GM12878 (cell line): Measurements from ENCODE around the gene FCER1G. TPM values are rescaled to one million over a fixed set of nuclear protein-coding genes. Genes with fewer than 3 reads are reported as not detected.

Experiments used
- ATAC-seq: fragments of 200-7000 bp; cut with Tn5 transposase; 3 replicates; pipeline ENCODE4 v1.9.1; 2020; ENCODE audit warnings: mild to moderate bottlenecking, moderate library complexity
- BruUV-seq: library from RNA; stranded (reverse); fragments of 400-500 nt; replicated peaks from 2 replicates; lab custom pipeline; 2021; lab: Mats Ljungman, UMichigan
- CTCF ChIA-PET: fragments of 300-600 bp; sonication (Branson Sonifier 250); formaldehyde crosslinking; extraction: SDS; loops from one replicate; lab custom pipeline; 2021; ENCODE audit warnings: inconsistent platforms; lab: Yijun Ruan, JAX
- POLR2A ChIA-PET: fragments of 350-600 bp; formaldehyde crosslinking; extraction: SDS; loops from one replicate; lab custom pipeline; 2021; ENCODE audit warnings: inconsistent platforms; lab: Charles Lee
- RAD21 ChIA-PET: fragments of 300-600 bp; sonication (Branson Sonifier 250); formaldehyde crosslinking; loops from one replicate; lab custom pipeline; 2023; ENCODE audit warnings: antibody characterized with exemption; ENCODE audit not compliant: unreplicated experiment; lab: Charles Lee
- SMC1A ChIA-PET: fragments of 300-600 bp; sonication (Branson Sonifier 250); formaldehyde crosslinking; loops from one replicate; lab custom pipeline; 2023; ENCODE audit not compliant: unreplicated experiment, uncharacterized antibody; lab: Charles Lee
- DNase-seq: peaks from one replicate; pipeline ENCODE4 v3.0.0-alpha.2; 2011; ENCODE audit warnings: low read depth, low spot score
- FAIRE-seq: peaks from 3 replicates; lab custom pipeline; 2011; peaks lifted over from hg19 to GRCh38; lab: Jason Lieb, UNC
- H2AFZ ChIP-seq: 2 replicates; pipeline ENCODE4 v1.6.0; 2011; ENCODE audit warnings: low read depth, low read length, control low read depth; ENCODE audit not compliant: control insufficient read depth
- H3K27ac ChIP-seq: 2 replicates; pipeline ENCODE4 v1.5.1; 2011; ENCODE audit warnings: control low read depth; ENCODE audit not compliant: control insufficient read depth, insufficient read depth
- H3K27me3 ChIP-seq, 2 experiments: replicated peaks in 1 of 2; 2 replicates each; pipeline versions ENCODE4 v1.6.0 to v1.6.1; 2011; ENCODE audit warnings: low read length in 1 of 2; ENCODE audit not compliant: control insufficient read depth in 2 of 2, insufficient read depth in 2 of 2
- H3K36me3 ChIP-seq, 2 experiments: 2 replicates each; pipeline ENCODE4 v1.5.1; 2011; ENCODE audit warnings: low read length in 1 of 2; ENCODE audit not compliant: control insufficient read depth in 2 of 2, insufficient read depth in 2 of 2
- H3K4me1 ChIP-seq: 2 replicates; pipeline ENCODE4 v1.6.1; 2011; ENCODE audit warnings: mild to moderate bottlenecking, low read length, moderate library complexity, mixed read lengths; ENCODE audit not compliant: control insufficient read depth, insufficient read depth
- H3K4me2 ChIP-seq: 2 replicates; pipeline ENCODE4 v1.6.0; 2011; ENCODE audit warnings: control low read depth; ENCODE audit not compliant: control insufficient read depth, insufficient read depth
- H3K4me3 ChIP-seq: fragments of 200-600 bp; sonication (generic); 2 replicates; pipeline ENCODE4 v1.5.1; 2016
- H3K79me2 ChIP-seq: 2 replicates; pipeline ENCODE4 v1.6.0; 2011; ENCODE audit warnings: low read length; ENCODE audit not compliant: control insufficient read depth, insufficient read depth
- H3K9ac ChIP-seq: 2 replicates; pipeline ENCODE4 v1.8.0; 2011; ENCODE audit warnings: low read length, control low read depth, mixed read lengths; ENCODE audit not compliant: control insufficient read depth, insufficient read depth
- H3K9me3 ChIP-seq: replicated peaks from 3 replicates; pipeline ENCODE4 v1.5.1; 2011; ENCODE audit warnings: mild to moderate bottlenecking, low read length; ENCODE audit not compliant: control insufficient read depth, insufficient read depth
- H4K20me1 ChIP-seq: 2 replicates; pipeline ENCODE4 v1.6.0; 2011; ENCODE audit not compliant: control insufficient read depth, insufficient read depth
- ASH2L ChIP-seq: fragments of 300-600, 200-600 bp; sonication (generic); IDR thresholded peaks from 2 replicates; pipeline ENCODE4 v1.6.1; 2017; ENCODE audit warnings: low read depth, mild to moderate bottlenecking, borderline replicate concordance
- CBFB ChIP-seq: IDR thresholded peaks from 2 replicates; pipeline ENCODE4 v1.6.1; 2016; ENCODE audit warnings: antibody characterized with exemption, low read depth
- CHD4 ChIP-seq: fragments of 200-600 bp; sonication (generic); IDR thresholded peaks from 2 replicates; pipeline ENCODE4 v1.6.1; 2016; ENCODE audit warnings: mild to moderate bottlenecking
- CREM ChIP-seq: IDR thresholded peaks from 2 replicates; pipeline ENCODE4 v1.6.1; 2014; ENCODE audit warnings: antibody characterized with exemption, low read depth
- EED ChIP-seq: sonication (generic); IDR thresholded peaks from 2 replicates; pipeline ENCODE4 v1.6.1; 2016; ENCODE audit warnings: antibody characterized with exemption, low read depth
- ELK1 ChIP-seq: IDR thresholded peaks from 2 replicates; pipeline ENCODE4 v1.6.1; 2012; ENCODE audit warnings: low read depth, low read length, improper control_type of control experiment
- EZH2 ChIP-seq: IDR thresholded peaks from 2 replicates; pipeline ENCODE4 v1.6.1; 2012; ENCODE audit warnings: low read depth, mild to moderate bottlenecking, control low read depth, inconsistent platforms, low read length, borderline replicate concordance; ENCODE audit not compliant: control insufficient read depth
- GABPA ChIP-seq: IDR thresholded peaks from 2 replicates; pipeline ENCODE4 v1.6.1; 2014; ENCODE audit warnings: antibody characterized with exemption, low read depth, mild to moderate bottlenecking, inconsistent platforms
- IKZF1 ChIP-seq: fragments of 450-650 bp; conservative IDR thresholded peaks from 2 replicates; pipeline ENCODE4 v1.6.1; 2017; ENCODE audit warnings: antibody characterized with exemption, mild to moderate bottlenecking
- IRF5 ChIP-seq: fragments of 450-650 bp; IDR thresholded peaks from 2 replicates; pipeline ENCODE4 v1.6.1; 2017; ENCODE audit warnings: borderline replicate concordance
- JUNB ChIP-seq: IDR thresholded peaks from 2 replicates; pipeline ENCODE4 v1.6.1; 2016; ENCODE audit warnings: antibody characterized with exemption, mild to moderate bottlenecking
- LARP7 ChIP-seq: fragments of 450-650 bp; IDR thresholded peaks from 2 replicates; pipeline ENCODE4 v1.6.1; 2017; ENCODE audit warnings: mild to moderate bottlenecking
- NBN ChIP-seq: fragments of 450-650 bp; IDR thresholded peaks from 2 replicates; pipeline ENCODE4 v1.6.1; 2016
- NR2C2 ChIP-seq: IDR thresholded peaks from 2 replicates; pipeline ENCODE4 v1.6.1; 2011; ENCODE audit warnings: borderline replicate concordance, low read depth; ENCODE audit not compliant: control insufficient read depth, insufficient read length
- NRF1 ChIP-seq: conservative IDR thresholded peaks from 2 replicates; pipeline ENCODE4 v1.6.1; 2011; ENCODE audit warnings: mild to moderate bottlenecking, low read depth, low read length, improper control_type of control experiment
- PML ChIP-seq: IDR thresholded peaks from 2 replicates; pipeline ENCODE4 v1.6.1; 2012; ENCODE audit warnings: low read length, inconsistent platforms
- RELB ChIP-seq: fragments of 450-650 bp; IDR thresholded peaks from 2 replicates; pipeline ENCODE4 v1.6.1; 2017; ENCODE audit warnings: low read depth, mild to moderate bottlenecking, moderate library complexity
- SUZ12 ChIP-seq: fragments of 200-600 bp; sonication (generic); IDR thresholded peaks from one replicate; pipeline ENCODE4 v1.6.1; 2018; ENCODE audit warnings: antibody characterized with exemption, mild to moderate bottlenecking; ENCODE audit not compliant: unreplicated experiment
- ZSCAN29 ChIP-seq: fragments of 450-650 bp; IDR thresholded peaks from 2 replicates; pipeline ENCODE4 v1.6.1; 2017; ENCODE audit warnings: mild to moderate bottlenecking, moderate library complexity
- WGBS: methylation state at CpG from one replicate; pipeline ENCODE4 v1.1.6; 2016; ENCODE audit warnings: low lambda C conversion rate; ENCODE audit not compliant: insufficient replicate concordance, insufficient coverage; ENCODE audit errors: missing lambda C conversion rate; 5-methylcytosine and 5-hydroxymethylcytosine counted together
- in situ Hi-C: fragments of 300-500 bp; cut with MboI; formaldehyde crosslinking; loops from 9 replicates; pipeline ENCODE4 v1.14.3; 2018; ENCODE audit warnings: mixed read lengths
- intact Hi-C: fragments of 100-400 bp; cut with micrococcal nuclease; formaldehyde crosslinking; loops from one replicate; pipeline ENCODE4 v1.14.2; 2022; ENCODE audit not compliant: unreplicated experiment
- polyA plus RNA-seq, 11 experiments: library from polyadenylated mRNA; depleted of rRNA in 4 of 11; unstranded in 6 of 11; stranded (reverse) in 5 of 11; fragments of >200 nt; fragmentation: Nextera tagmentation in 4 of 11; fragmentation: Illumina TruSeq in 1 of 11; extraction: Ambion mirVana in 4 of 11; extraction: Trizol in 1 of 11; gene quantifications; 1 replicate in 1 of 11; 2 replicates in 10 of 11; pipeline versions ENCODE4 v1.2.1 to v1.2.3, GENCODE V29; 2011 to 2016; ENCODE audit warnings: inconsistent platforms in 2 of 11, missing spikeins in 2 of 11, low read depth in 1 of 11
- total RNA-seq, 4 experiments: library from RNA; depleted of rRNA in 3 of 4; stranded (reverse); fragments of >200 nt in 3 of 4; fragmentation: Illumina TruSeq in 1 of 4; extraction: Trizol in 1 of 4; gene quantifications; 2 replicates each; pipeline versions ENCODE4 v1.2.1 to v1.2.3, GENCODE V29; 2013 to 2021

The FCER1G gene
- total and polyA plus RNA-seq, 10 of the 15 experiments (the other 5 are each of a cell fraction or from before 2014, with no cell fraction given), result 0.40 to 1.9 (median 0.89) TPM

- 71% methylated on average over 18 of the region's 21 CpGs for WGBS
- Histone ChIP-seq H3K4me1 (peaks cover 18% of the 10 kb centered on the region), H3K4me3 (no peak overlapping the region), H4K20me1 (no peaks in the 10 kb centered on the region), H2AFZ (no peak overlapping the region), H3K27me3 (no peaks in the 10 kb centered on the region), H3K36me3 (no peaks in the 10 kb centered on the region), H3K9me3 (no peaks in the 10 kb centered on the region), H3K9ac (no peak overlapping the region), H3K4me2 (no peak overlapping the region), H3K79me2 (no peaks in the 10 kb centered on the region), H3K27ac (no peak overlapping the region)
- FAIRE-seq (no peak), DNase-seq (no peak), ATAC-seq (no peak)
- ChIA-PET RAD21 (interaction anchor here (0.8 to 7.2 kb wide), 7 partner anchors 11 to 188 kb away, joined by 3 to 55 read pairs (median 4); partner anchors contain the start of genes APOA2 and TOMM40L), POLR2A (interaction anchor here (0.9 to 3.3 kb wide), 4 partner anchors 7 to 40 kb away, joined by 4 to 18 read pairs (median 4); partner anchors contain the start of genes NDUFS2, TOMM40L and UFC1), SMC1A (interaction anchor here (1.0 to 5.3 kb wide), 8 partner anchors 8 to 190 kb away, joined by 3 to 55 read pairs (median 6); partner anchors contain the start of genes APOA2, NDUFS2 and TOMM40L), CTCF (interaction anchor here (0.8 to 7.0 kb wide), 16 partner anchors 9 to 195 kb away, joined by 3 to 164 read pairs (median 12); partner anchors contain the start of genes APOA2, CFAP126, NDUFS2 and PPOX)
- in situ Hi-C loops (loop anchor here (10.0 kb wide), 1 partner anchor 551 kb away; the partner anchor contains the start of gene DUSP12), intact Hi-C loops (no loop called here)
- TF ChIP-seq CREM (no peak), NBN (no peak), CBFB (no peak), JUNB (no peak), CHD4 (no peak), NRF1 (no peak), IRF5 (no peak), ASH2L (no peak), ELK1 (no peak), GABPA (no peak), EED (no peak), SUZ12 (no peak), ZSCAN29 (no peak), LARP7 (no peak), NR2C2 (no peak), EZH2 (no peak), PML (no peak), RELB (no peak), IKZF1 (no peak)
- no TSS peak for BruUV-seq
These were observed 21.4 kb upstream of the FCER1G start for GRCh38 chr1:161193561-161194235.
